Fibroblast of the aortic adventitia (primary cell): ENCODE data around the gene ADAMTSL1. TPM values are rescaled to one million over a fixed set of nuclear protein-coding genes. Genes with fewer than 3 reads are reported as not detected.
A peak's percentile ranks its signal among the peaks of the same experiment; 100 is the strongest.

ENCODE experiments used
- DNase-seq: peaks from one replicate; pipeline ENCODE4 v3.0.0-alpha.2; 2010; ENCODE audit warnings: low read depth
- H3K4me3 ChIP-seq: 2 replicates; pipeline ENCODE4 v1.5.1; 2011; ENCODE audit warnings: low read depth, mild to moderate bottlenecking, control low read depth, low read length, moderate library complexity
- total RNA-seq: library from RNA; depleted of rRNA; stranded (reverse); fragments of >200 nt; gene quantifications from 2 replicates; pipeline ENCODE4 v1.2.3, GENCODE V29; 2012; ENCODE audit warnings: low replicate concordance
- TF ChIP-seq, protein P1 (sequence below): IDR thresholded peaks from 2 replicates; pipeline ENCODE4 v1.5.1; 2011; ENCODE audit warnings: mild to moderate bottlenecking, low read length, control low read depth, inconsistent platforms; ENCODE audit not compliant: insufficient read depth

The ADAMTSL1 gene
- total RNA-seq, 1 donor = 179 TPM

DNA sequence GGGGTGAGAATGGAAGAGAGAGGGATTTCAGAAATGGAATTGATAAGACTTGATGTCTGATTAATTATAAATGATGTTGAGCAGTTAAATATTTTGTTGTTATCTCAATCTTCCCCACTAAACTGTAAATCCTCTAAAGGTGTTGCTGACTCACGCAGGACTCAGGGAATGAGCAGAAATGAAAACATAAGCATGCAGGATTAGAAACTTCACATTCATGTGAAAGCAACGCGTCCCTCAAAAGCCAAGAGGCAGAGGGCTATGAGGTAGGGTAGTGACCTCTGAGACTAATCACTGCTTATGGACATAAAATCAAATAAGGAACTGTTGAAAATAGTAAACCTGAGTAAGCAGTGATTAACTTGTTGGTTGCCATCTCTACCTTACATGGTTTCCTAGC, 21.1 kb downstream of the ADAMTSL1 start:
- TF ChIP-seq, protein P1, sequence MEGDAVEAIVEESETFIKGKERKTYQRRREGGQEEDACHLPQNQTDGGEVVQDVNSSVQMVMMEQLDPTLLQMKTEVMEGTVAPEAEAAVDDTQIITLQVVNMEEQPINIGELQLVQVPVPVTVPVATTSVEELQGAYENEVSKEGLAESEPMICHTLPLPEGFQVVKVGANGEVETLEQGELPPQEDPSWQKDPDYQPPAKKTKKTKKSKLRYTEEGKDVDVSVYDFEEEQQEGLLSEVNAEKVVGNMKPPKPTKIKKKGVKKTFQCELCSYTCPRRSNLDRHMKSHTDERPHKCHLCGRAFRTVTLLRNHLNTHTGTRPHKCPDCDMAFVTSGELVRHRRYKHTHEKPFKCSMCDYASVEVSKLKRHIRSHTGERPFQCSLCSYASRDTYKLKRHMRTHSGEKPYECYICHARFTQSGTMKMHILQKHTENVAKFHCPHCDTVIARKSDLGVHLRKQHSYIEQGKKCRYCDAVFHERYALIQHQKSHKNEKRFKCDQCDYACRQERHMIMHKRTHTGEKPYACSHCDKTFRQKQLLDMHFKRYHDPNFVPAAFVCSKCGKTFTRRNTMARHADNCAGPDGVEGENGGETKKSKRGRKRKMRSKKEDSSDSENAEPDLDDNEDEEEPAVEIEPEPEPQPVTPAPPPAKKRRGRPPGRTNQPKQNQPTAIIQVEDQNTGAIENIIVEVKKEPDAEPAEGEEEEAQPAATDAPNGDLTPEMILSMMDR = no peak
- no peak for DNase-seq
- H3K4me3 ChIP-seq = no peak overlapping the region

DNA sequence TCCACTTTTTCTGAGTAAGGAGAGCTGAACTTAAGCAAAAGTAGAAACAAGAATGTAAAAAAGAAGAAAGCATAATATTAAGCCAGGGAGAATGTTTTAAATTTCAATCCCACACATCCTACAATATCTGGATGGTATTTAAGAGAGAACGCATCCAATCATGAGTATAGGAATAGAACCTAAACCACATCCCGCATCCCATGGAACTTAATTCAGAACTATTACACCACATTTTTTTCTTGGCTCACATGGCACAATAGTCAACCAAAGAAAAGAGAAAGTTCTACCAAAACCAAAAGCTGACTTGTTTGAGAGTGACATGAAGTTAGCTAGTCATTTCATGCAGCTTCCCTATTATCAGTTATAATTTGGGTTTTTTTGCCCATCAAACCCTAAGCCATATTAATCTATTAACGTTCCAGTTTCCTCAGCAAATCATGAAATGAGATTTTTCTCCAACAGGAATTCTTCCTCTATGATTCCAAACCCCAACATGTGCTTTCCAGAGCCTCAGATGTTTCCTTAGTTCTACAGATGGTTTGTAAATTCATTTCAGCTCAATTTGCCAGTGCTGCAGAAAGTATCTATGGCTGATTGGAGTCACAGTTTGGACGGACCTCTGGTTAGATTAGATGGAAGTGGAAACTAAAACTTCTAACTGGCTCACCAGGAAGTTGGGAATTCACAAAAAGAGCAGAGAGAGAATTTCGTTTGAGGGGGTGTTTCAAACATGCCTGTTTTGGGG, 22.5 kb downstream of the ADAMTSL1 start:
- TF ChIP-seq, protein P1 = no peak
- DNase-seq = peak; percentile 40
- H3K4me3 ChIP-seq = no peak overlapping the region

DNA sequence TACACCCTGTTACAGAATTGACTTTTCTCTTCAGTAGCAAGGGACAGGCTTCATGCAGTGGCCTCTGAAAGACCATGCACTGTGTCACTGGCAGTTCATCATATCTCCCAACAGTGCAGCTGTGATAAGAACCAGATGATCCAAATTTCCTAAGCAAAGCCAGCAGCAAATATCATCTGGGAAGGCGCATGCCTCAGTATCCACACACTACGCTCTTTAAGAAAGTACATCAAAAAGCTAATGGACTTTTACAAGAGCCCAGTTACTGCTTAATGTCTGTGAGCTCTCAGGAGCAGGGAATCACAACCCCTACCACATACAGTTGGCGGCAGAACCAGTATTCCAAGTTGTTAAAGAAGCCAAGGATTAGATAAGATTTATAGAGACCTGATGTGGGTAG, 25.1 kb downstream of the ADAMTSL1 start:
- TF ChIP-seq, protein P1 = no peak

DNA sequence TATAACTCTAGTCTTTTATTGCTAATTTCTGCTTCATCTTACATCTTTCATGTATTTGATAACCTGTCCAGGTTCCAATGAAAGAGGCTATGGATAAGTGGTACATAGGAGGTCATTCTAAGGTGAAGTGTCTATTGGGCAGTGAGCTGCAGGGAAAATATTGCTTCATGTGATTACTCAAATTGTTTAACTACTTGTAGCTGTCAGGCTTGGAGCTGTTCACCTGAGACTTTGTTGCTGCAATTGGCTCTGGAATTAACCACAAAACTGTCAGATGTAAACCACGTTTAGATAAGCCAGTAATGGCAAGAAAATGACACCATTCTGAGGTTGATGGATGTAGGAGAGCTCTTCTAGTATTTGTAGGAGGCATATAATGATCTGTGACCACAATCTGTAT, 26.0 kb downstream of the ADAMTSL1 start:
- TF ChIP-seq, protein P1 = no peak
- peak; percentile 40 for DNase-seq
- H3K4me3 ChIP-seq = no peak overlapping the region

More for the DNA sequence above, 25.1 kb downstream of the ADAMTSL1 start:
- DNase-seq = peak; percentile 60
- no peak overlapping the region for H3K4me3 ChIP-seq

DNA sequence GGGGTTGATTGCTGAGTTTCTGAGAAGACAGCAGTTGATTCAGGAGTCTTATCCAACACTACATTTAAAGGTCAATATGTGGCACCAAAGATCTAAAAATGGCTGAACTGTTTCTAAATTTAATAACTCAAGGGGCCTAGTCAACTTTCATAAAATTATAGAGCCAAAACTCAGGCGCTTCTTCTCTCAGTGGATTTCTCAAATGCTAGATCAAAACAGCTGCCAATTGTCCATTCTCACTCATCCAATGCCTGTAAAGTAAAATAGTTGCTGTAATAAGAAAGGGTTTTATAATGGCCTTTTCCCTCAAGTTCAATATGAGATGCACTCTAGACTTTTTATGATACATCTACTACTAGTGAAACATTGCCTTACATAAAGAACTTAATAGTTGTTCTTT, 26.5 kb downstream of the ADAMTSL1 start:
- TF ChIP-seq, protein P1 = no peak
- no peak for DNase-seq
- H3K4me3 ChIP-seq = no peak overlapping the region

DNA sequence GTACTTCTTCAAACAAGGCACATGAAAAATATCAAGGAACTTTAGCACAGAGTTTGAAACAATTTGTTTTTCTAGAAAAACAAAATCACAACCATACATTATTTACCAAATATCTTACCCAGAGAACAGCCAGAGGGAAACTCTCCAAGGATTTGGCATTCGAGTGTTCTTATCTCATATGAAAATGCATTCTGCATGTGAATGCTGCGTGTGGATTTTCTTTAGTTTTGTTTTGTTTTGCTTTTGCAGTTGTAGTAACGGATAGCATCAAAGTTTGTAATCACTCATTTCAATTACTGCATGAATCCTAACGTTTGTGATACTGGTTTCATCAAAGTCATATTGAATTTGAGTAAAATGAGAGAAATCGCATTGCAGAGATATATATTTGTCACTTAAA, 28.0 kb downstream of the ADAMTSL1 start:
- TF ChIP-seq, protein P1 = no peak

DNA sequence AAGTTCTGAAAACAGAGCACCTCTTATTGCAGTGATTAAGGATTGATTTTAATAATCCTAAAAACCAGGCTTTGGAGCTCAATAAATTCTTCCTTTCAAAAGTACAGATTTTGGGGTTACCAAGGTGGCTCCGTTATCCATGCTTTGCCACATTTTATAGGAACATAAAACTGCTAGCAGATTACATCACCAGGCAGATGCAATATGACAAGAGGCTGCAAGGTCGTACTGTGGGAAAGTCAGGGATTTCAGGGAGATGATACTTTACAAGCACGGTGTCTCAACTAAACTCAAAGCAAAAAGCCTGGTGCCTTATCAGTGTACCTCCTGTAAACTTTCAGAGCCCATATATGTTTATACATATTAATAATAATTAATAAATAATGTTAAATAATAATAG, 28.6 kb downstream of the ADAMTSL1 start:
- TF ChIP-seq, protein P1 = no peak
- DNase-seq = no peak
- H3K4me3 ChIP-seq = no peak overlapping the region

More for the DNA sequence above, 28.0 kb downstream of the ADAMTSL1 start:
- H3K4me3 ChIP-seq = peak overlapping the region; percentile 7
- peak; percentile 39 for DNase-seq
